CD14-positive monocyte (primary cell): Measurements from ENCODE around the gene CREB1. TPM values are rescaled to one million over a fixed set of nuclear protein-coding genes. Genes with fewer than 3 reads are reported as not detected.

Experiments
- DNase-seq, 3 donors: peaks; one replicate each; pipeline ENCODE4 v3.0.0-alpha.2; 2011 to 2022
- H2AFZ ChIP-seq: 2 replicates; pipeline ENCODE4 v1.6.0; 2012; ENCODE audit warnings: mild to moderate bottlenecking, low read depth, low read length, inconsistent platforms; ENCODE audit not compliant: insufficient read depth, poor library complexity, severe bottlenecking
- H3K27ac ChIP-seq, 2 donors: 1 replicate in 1 of 2; 2 replicates in 1 of 2; pipeline ENCODE4 v1.5.1; 2012 to 2013; ENCODE audit warnings: low read length in 2 of 2, control low read depth in 1 of 2, inconsistent platforms in 1 of 2, low read depth in 1 of 2, mild to moderate bottlenecking in 1 of 2
- H3K27me3 ChIP-seq, 2 donors: one replicate each; pipeline versions ENCODE4 v1.6.0 to v1.6.1; 2011 to 2013; ENCODE audit warnings: low read length in 2 of 2; ENCODE audit not compliant: control insufficient read depth in 2 of 2, insufficient read depth in 2 of 2
- H3K36me3 ChIP-seq, 2 donors: replicated peaks in 1 of 2; 1 replicate in 1 of 2; 2 replicates in 1 of 2; pipeline versions ENCODE4 v1.5.1 to v1.6.1; 2012 to 2013; ENCODE audit warnings: low read length in 2 of 2, control low read depth in 1 of 2, inconsistent platforms in 1 of 2, mild to moderate bottlenecking in 1 of 2; ENCODE audit not compliant: insufficient read depth in 2 of 2, control insufficient read depth in 1 of 2
- H3K4me1 ChIP-seq, 2 donors: 1 replicate in 1 of 2; 2 replicates in 1 of 2; pipeline versions ENCODE4 v1.5.1 to v1.6.1; 2012 to 2013; ENCODE audit warnings: low read length in 2 of 2, control low read depth in 1 of 2, inconsistent platforms in 1 of 2, mild to moderate bottlenecking in 1 of 2, moderate library complexity in 1 of 2; ENCODE audit not compliant: insufficient read depth in 2 of 2, control insufficient read depth in 1 of 2
- H3K4me2 ChIP-seq: replicated peaks from 2 replicates; pipeline ENCODE3; 2012; ENCODE audit warnings: low read length, moderate library complexity, mild to moderate bottlenecking; ENCODE audit not compliant: poor library complexity, severe bottlenecking; ENCODE audit errors: extremely low read depth
- H3K4me3 ChIP-seq, 3 experiments: fragments of 200-600 bp in 1 of 3; sonication (generic) in 1 of 3; replicated peaks in 1 of 3; 1 replicate in 2 of 3; 2 replicates in 1 of 3; pipeline ENCODE4 v1.5.1; 2011 to 2013; ENCODE audit warnings: low read length in 3 of 3, mild to moderate bottlenecking in 3 of 3, control low read depth in 2 of 3, low read depth in 2 of 3, inconsistent platforms in 1 of 3, moderate library complexity in 1 of 3
- H3K79me2 ChIP-seq: 2 replicates; pipeline ENCODE4 v1.6.0; 2012; ENCODE audit warnings: mild to moderate bottlenecking, control low read depth, inconsistent platforms, low read length, moderate library complexity; ENCODE audit not compliant: insufficient read depth
- H3K9ac ChIP-seq: 2 replicates; pipeline ENCODE4 v1.6.0; 2017; ENCODE audit warnings: low read length, mild to moderate bottlenecking; ENCODE audit not compliant: insufficient read depth, poor library complexity, severe bottlenecking
- H3K9me3 ChIP-seq, 2 donors: replicated peaks in 1 of 2; 1 replicate in 1 of 2; 2 replicates in 1 of 2; pipeline versions ENCODE4 v1.5.1 to v1.6.1; 2012 to 2013; ENCODE audit warnings: low read length in 2 of 2, control low read depth in 1 of 2; ENCODE audit not compliant: control insufficient read depth in 1 of 2, insufficient read depth in 1 of 2
- H4K20me1 ChIP-seq: 2 replicates; pipeline ENCODE4 v1.6.0; 2012; ENCODE audit warnings: mild to moderate bottlenecking, low read length, control low read depth, moderate library complexity; ENCODE audit not compliant: insufficient read depth
- H3K27ac Mint-ChIP-seq, 7 donors: one replicate each; pipeline ENCODE4 v1.8.0; 2020; ENCODE audit warnings: mild to moderate bottlenecking in 7 of 7, mixed read lengths in 7 of 7, moderate library complexity in 6 of 7, inconsistent platforms in 2 of 7
- H3K27me3 Mint-ChIP-seq, 3 donors: one replicate each; pipeline ENCODE4 v1.8.0; 2021 to 2022; ENCODE audit warnings: low read depth in 3 of 3, mild to moderate bottlenecking in 3 of 3, mixed read lengths in 3 of 3, moderate library complexity in 3 of 3, inconsistent platforms in 1 of 3
- H3K36me3 Mint-ChIP-seq, 2 donors: one replicate each; pipeline ENCODE4 v1.8.0; 2020; ENCODE audit warnings: mixed read lengths in 2 of 2, inconsistent platforms in 1 of 2, mild to moderate bottlenecking in 1 of 2
- H3K4me1 Mint-ChIP-seq: one replicate; pipeline ENCODE4 v1.8.0; 2020; ENCODE audit warnings: mild to moderate bottlenecking, mixed read lengths
- H3K4me3 Mint-ChIP-seq, 2 donors: one replicate each; pipeline ENCODE4 v1.8.0; 2020; ENCODE audit warnings: mild to moderate bottlenecking in 2 of 2, mixed read lengths in 2 of 2, moderate library complexity in 1 of 2
- H3K9me3 Mint-ChIP-seq, 7 donors: one replicate each; pipeline ENCODE4 v1.8.0; 2020 to 2022; ENCODE audit warnings: mixed read lengths in 7 of 7, mild to moderate bottlenecking in 6 of 7, moderate library complexity in 6 of 7, inconsistent platforms in 2 of 7
- CTCF ChIP-seq: fragments of 200-600 bp; IDR thresholded peaks from one replicate; pipeline ENCODE4 v1.8.0; 2022; ENCODE audit warnings: antibody characterized with exemption, mild to moderate bottlenecking
- WGBS: methylation state at CpG from one replicate; pipeline ENCODE4 v1.1.5; 2013; ENCODE audit warnings: missing lambda C conversion rate; ENCODE audit not compliant: insufficient coverage; 5-methylcytosine and 5-hydroxymethylcytosine counted together
- intact Hi-C, 2 donors: fragments of 100-400 bp; cut with micrococcal nuclease; formaldehyde crosslinking; loops; one replicate each; pipeline versions ENCODE4 v1.15.0 to v1.15.1; 2023
- polyA plus RNA-seq, 3 donors: library from polyadenylated mRNA; depleted of rRNA in 1 of 3; unstranded in 2 of 3; stranded (reverse) in 1 of 3; fragments of 300-500 nt in 2 of 3; fragments of >200 nt in 1 of 3; fragmentation: Illumina TruSeq in 2 of 3; gene quantifications; 1 replicate in 2 of 3; 2 replicates in 1 of 3; pipeline ENCODE4 v1.2.3, GENCODE V29; 2012 to 2021

CREB1 gene
- polyA plus RNA-seq, 3 donors = 43.3 to 60.5 (median 55.2) TPM

- peaks cover 98% of the 10 kb centered on the region for H4K20me1 ChIP-seq
- Mint-ChIP-seq H3K4me1 (peaks cover 33% of the 10 kb centered on the region), H3K9me3 (peaks cover 0 to 4% (median 0%) of the 10 kb centered on the region in 7 donors), H3K27me3 (no peaks in the 10 kb centered on the region), H3K27ac (no peak overlapping the region), H3K4me3 (no peak overlapping the region), H3K36me3 (peaks cover 0 to 15% of the 10 kb centered on the region in 2 donors)
- peaks cover 0 to 2% of the 10 kb centered on the region in 2 donors for H3K36me3 ChIP-seq
- peak overlapping the region in 1 of 2 donors; percentile 24 for H3K27ac ChIP-seq
- no peaks in the 10 kb centered on the region for H3K4me1 ChIP-seq
- no peak overlapping the region for H3K4me3 ChIP-seq
- peaks cover 100% of the 10 kb centered on the region for H3K79me2 ChIP-seq
- no peaks in the 10 kb centered on the region for H3K27me3 ChIP-seq
- WGBS = no CpG with 5 or more reads among the region's 3 CpGs
- no peak overlapping the region for H3K9ac ChIP-seq
- TF ChIP-seq CTCF = no peak
- no peak overlapping the region for H2AFZ ChIP-seq
- no peak overlapping the region for H3K4me2 ChIP-seq
- intact Hi-C loops = no loop called here
- DNase-seq = no peak
- H3K9me3 ChIP-seq = no peaks in the 10 kb centered on the region
Measured at GRCh38 chr2:207543272-207543671, 13.5 kb downstream of the CREB1 start.

- Histone ChIP-seq H3K4me3 (no peak overlapping the region), H3K9ac (no peak overlapping the region), H2AFZ (no peak overlapping the region), H3K27me3 (no peaks in the 10 kb centered on the region), H3K9me3 (no peaks in the 10 kb centered on the region), H3K79me2 (peaks cover 100% of the 10 kb centered on the region), H4K20me1 (peaks cover 98% of the 10 kb centered on the region), H3K27ac (peak overlapping the region in 1 of 2 donors; percentile 33), H3K4me1 (no peaks in the 10 kb centered on the region), H3K4me2 (no peak overlapping the region), H3K36me3 (peaks cover 0 to 2% of the 10 kb centered on the region in 2 donors)
- Mint-ChIP-seq H3K4me3 (no peak overlapping the region), H3K36me3 (peaks cover 0 to 13% of the 10 kb centered on the region in 2 donors), H3K4me1 (peaks cover 28% of the 10 kb centered on the region), H3K9me3 (peaks cover 0 to 4% (median 0%) of the 10 kb centered on the region in 7 donors), H3K27me3 (peaks cover 0 to 1% (median 0%) of the 10 kb centered on the region in 3 donors), H3K27ac (peak overlapping the region in 4 of 7 donors; percentile 9 to 77 (median 16))
- DNase-seq = no peak
- intact Hi-C loops = no loop called here
- TF ChIP-seq CTCF = no peak
Measured at GRCh38 chr2:207546822-207547221, 17.1 kb downstream of the CREB1 start.
